Measurements from ENCODE around the gene CERK. TPM values are rescaled to one million over a fixed set of nuclear protein-coding genes. Genes with fewer than 3 reads are reported as not detected.
A peak's percentile ranks its signal among the peaks of the same experiment; 100 is the strongest.

The CERK gene
- total RNA-seq, 1 donor = 38.9 TPM

DNA sequence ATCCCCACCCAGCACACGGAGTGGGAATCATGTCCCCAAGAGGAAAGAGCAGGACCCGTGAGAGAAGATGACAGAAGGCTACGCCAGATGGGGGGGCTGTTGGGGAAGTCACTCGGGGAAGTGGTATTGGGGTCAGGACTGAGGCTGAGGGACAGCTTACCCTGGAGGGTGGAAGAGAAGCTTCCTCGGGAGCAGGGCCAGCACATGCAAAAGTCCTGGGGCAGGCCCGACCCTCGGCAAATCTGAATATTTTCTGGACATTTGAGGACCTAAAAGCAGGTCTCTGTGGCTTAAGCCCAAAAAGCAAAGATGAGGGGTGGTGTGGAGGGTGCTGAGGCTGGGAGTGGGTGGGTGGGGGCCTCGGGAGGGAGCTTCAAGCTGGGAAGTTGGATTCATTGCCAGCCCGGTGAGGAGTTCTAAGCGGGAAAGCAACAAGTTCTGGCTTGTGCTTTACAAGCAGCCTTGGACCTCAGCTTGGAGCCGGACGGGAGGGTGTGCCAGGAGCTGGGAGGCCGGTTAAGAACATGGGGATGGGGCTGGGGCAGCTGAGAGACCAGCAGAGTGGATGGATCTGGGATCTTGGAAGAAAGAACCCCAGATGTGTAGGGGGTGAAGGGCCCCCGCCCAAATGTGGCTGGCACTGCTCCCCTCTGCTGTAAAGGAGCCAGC, 83.0 kb downstream of the CERK start:
- H3K4me3 ChIP-seq (ENCODE audit: low read depth, low read length) = no peak overlapping the region
- TF ChIP-seq, protein P1, sequence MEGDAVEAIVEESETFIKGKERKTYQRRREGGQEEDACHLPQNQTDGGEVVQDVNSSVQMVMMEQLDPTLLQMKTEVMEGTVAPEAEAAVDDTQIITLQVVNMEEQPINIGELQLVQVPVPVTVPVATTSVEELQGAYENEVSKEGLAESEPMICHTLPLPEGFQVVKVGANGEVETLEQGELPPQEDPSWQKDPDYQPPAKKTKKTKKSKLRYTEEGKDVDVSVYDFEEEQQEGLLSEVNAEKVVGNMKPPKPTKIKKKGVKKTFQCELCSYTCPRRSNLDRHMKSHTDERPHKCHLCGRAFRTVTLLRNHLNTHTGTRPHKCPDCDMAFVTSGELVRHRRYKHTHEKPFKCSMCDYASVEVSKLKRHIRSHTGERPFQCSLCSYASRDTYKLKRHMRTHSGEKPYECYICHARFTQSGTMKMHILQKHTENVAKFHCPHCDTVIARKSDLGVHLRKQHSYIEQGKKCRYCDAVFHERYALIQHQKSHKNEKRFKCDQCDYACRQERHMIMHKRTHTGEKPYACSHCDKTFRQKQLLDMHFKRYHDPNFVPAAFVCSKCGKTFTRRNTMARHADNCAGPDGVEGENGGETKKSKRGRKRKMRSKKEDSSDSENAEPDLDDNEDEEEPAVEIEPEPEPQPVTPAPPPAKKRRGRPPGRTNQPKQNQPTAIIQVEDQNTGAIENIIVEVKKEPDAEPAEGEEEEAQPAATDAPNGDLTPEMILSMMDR (IDR thresholded peaks at IDR 0.05; ENCODE audit: insufficient read depth, low read depth, low read length) = no peak
- no peak for DNase-seq (ENCODE audit: low read depth)

DNA sequence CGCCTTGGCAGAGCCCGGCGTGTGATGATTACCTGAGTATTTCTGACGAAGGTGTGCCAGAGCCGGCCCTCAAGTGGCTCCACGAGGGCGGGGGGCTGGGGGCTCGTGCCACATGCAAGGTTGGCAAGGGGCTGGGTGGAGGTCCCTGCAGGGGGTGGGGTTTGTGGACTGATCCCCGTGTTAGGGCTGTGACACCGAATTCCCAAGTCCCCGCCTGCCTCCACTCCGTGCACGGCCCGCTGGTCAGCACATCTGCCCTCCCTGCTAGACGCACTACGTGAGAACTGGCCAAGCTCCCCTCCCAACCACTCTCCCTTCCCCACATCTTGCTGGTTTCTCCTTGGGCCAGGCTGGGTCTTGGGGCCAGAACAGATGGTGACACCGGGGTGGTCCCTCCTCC, 83.6 kb downstream of the CERK start:
- DNase-seq (ENCODE audit: low read depth) = no peak
- no peak overlapping the region for H3K4me3 ChIP-seq (ENCODE audit: low read depth, low read length)
- TF ChIP-seq, protein P1 (IDR thresholded peaks at IDR 0.05; ENCODE audit: insufficient read depth, low read depth, low read length) = no peak

DNA sequence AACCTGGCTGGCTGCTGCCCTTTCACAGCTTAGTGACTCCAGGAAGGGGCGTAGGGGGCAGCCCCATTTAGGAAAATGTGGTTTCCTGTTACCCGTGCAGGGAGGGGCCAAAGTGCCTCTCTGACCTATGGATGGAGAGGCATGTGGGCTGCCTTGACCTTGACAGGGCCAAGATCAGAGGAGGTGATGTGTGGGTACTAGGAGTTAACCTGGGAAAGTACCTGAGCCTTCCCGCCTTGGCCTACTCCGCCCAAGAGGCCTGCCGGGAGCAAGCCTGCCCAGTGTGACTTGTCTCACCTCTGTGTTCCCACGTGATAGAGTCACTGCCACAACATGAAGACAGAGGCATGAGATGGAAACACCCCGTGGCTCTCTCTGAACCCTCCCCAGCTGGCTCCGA, 84.5 kb downstream of the CERK start:
- DNase-seq (ENCODE audit: low read depth) = no peak
- no peak overlapping the region for H3K4me3 ChIP-seq (ENCODE audit: low read depth, low read length)
- TF ChIP-seq, protein P1 (IDR thresholded peaks at IDR 0.05; ENCODE audit: insufficient read depth, low read depth, low read length) = no peak

DNA sequence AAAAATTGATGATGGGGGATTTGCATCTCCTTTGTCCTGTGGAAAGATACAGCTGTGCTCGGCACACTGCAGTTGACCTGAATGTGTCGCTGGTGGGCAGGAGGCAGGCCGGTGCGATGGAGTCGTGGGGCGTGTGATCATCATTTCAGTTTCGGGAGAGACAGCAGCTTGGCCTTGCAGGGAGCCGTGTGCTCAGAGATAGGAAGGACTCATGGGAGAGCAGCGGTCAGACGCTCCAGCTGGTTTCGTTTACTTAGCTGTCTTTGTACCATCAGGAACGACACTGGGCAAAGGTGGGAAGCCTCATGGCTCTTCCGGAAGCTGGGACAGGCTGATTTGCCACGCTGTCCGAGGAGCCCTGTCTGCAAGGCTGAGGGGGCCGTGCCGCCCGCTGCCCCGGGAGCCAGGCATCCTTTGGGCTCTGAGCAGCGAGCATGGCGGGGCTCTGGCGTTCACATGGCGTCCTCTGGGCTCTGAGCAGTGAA, 85.2 kb downstream of the CERK start:
- DNase-seq (ENCODE audit: low read depth) = peak; percentile 63
- H3K4me3 ChIP-seq (ENCODE audit: low read depth, low read length) = no peak overlapping the region
- TF ChIP-seq, protein P1 (IDR thresholded peaks at IDR 0.05; ENCODE audit: insufficient read depth, low read depth, low read length) = no peak

DNA sequence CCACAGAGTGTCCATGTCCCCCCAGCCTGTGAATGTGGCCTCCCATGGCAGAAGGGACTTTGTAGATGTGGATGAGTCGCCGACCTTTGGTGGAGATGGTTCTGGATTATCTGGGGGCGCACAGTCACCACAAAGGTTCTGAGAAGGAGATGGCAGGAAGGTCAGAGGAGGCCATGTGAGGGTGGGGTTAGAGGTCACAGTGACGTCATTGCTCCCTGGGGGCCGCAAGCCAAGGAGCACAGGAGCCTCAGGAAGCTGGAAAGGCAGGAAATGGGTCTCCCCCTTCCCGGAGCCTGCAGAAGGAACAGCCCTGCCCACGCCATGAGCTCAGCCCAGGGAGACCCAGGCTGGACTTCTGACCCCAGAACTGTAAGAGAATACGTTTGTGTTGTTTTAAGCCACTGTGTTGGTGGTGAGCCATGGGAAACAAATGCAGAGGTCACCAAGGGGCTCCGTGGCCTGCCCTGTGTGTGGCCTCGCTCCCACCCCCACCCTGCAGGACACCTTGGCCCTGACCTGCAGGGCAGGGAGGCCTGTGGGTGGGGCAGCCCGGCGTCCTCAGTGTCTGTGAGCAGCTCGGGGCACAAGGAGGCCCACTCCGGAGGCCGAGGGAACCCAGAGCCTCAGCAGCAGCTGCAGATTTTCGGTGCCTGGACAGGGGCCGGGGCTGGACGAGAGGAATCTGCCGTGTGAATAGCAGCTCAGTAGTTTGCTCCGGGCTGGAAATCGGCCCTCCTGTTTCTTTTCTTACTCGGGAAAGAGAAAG, 85.8 kb downstream of the CERK start:
- TF ChIP-seq, protein P1 (IDR thresholded peaks at IDR 0.05; ENCODE audit: insufficient read depth, low read depth, low read length) = no peak
- H3K4me3 ChIP-seq (ENCODE audit: low read depth, low read length) = no peak overlapping the region
- peak; percentile 71 for DNase-seq (ENCODE audit: low read depth)

DNA sequence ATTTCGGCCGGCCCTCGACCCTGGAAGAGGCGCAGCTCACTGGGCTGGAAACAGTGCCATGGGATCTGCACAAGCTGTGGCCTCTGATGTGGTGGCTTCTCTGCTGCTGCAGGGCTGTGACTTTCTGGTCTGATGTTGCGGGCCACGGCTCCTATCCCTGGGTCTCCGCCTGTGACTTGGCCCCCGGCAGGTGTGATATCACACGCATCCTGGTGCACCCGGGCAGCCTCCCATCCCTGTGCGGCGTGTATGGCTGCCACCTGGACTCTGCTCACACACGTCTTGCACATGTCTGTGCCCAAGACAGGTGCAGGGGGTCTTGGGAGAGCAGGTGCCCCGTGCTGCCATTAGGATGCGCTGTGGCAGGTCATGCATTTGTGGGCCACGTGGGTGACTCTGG, 86.7 kb downstream of the CERK start:
- no peak for DNase-seq (ENCODE audit: low read depth)
- H3K4me3 ChIP-seq (ENCODE audit: low read depth, low read length) = no peak overlapping the region
- TF ChIP-seq, protein P1 (IDR thresholded peaks at IDR 0.05; ENCODE audit: insufficient read depth, low read depth, low read length) = no peak

Data from fibroblast of villous mesenchyme (primary cell).